Adrenal gland (tissue), 12 donors: ENCODE data around the gene MAML3. TPM values are rescaled to one million over a fixed set of nuclear protein-coding genes. Genes with fewer than 3 reads are reported as not detected.

Experiments used
- DNase-seq, 7 donors: peaks; one replicate each; pipeline ENCODE4 v3.0.0-alpha.2; 2019 to 2020
- H3K27ac ChIP-seq, 5 donors: fragments of 200-600 bp; sonication (generic) in 4 of 5; 1 replicate in 3 of 5; 2 replicates in 2 of 5; pipeline versions ENCODE4 v1.5.1 to v1.8.0; 2016 to 2020; ENCODE audit warnings: mild to moderate bottlenecking in 1 of 5
- H3K27me3 ChIP-seq: fragments of 200-600 bp; 2 replicates; pipeline ENCODE4 v1.8.0; 2021
- H3K36me3 ChIP-seq, 2 donors: fragments of 200-600 bp; replicated peaks in 1 of 2; 1 replicate in 1 of 2; 2 replicates in 1 of 2; pipeline versions ENCODE4 v1.5.1 to v1.8.0; 2018 to 2022
- H3K4me1 ChIP-seq, 2 donors: fragments of 200-600 bp; replicated peaks in 1 of 2; 1 replicate in 1 of 2; 2 replicates in 1 of 2; pipeline versions ENCODE4 v1.5.1 to v1.8.0; 2018 to 2021
- H3K4me3 ChIP-seq, 4 donors: fragments of 200-600 bp; sonication (generic) in 3 of 4; one replicate each; pipeline ENCODE4 v1.5.1; 2016 to 2018
- H3K9me3 ChIP-seq, 3 donors: fragments of 200-600 bp; sonication (generic) in 1 of 3; replicated peaks in 1 of 3; 1 replicate in 2 of 3; 2 replicates in 1 of 3; pipeline versions ENCODE4 v1.5.1 to v1.8.0; 2016 to 2021
- CTCF ChIP-seq, 6 experiments: fragments of 450-650 bp in 4 of 6; fragments of 200-600 bp in 2 of 6; sonication (generic) in 1 of 6; IDR thresholded peaks; 1 replicate in 5 of 6; 2 replicates in 1 of 6; pipeline versions ENCODE4 v1.5.1 to v1.8.0; 2016 to 2021; ENCODE audit warnings: antibody characterized with exemption in 6 of 6, mild to moderate bottlenecking in 2 of 6, moderate library complexity in 1 of 6
- POLR2A ChIP-seq, 2 donors: fragments of 450-650 bp; IDR thresholded peaks; one replicate each; pipeline ENCODE4 v1.6.1; 2017; ENCODE audit warnings: antibody characterized with exemption in 2 of 2, mild to moderate bottlenecking in 2 of 2, moderate library complexity in 1 of 2
- WGBS, 4 donors: extraction: QIAGEN DNeasy Blood & Tissue Kit in 2 of 4; methylation state at CpG; one replicate each; pipeline versions ENCODE4 v1.1.5 to v1.1.7; 2013 to 2017; 5-methylcytosine and 5-hydroxymethylcytosine counted together
- intact Hi-C, 2 donors: fragments of 100-400 bp; cut with DNase I; formaldehyde crosslinking; loops; one replicate each; pipeline versions ENCODE4 v1.14.1 to v1.15.0; 2022 to 2023
- polyA plus RNA-seq, 3 donors: library from polyadenylated mRNA; stranded (reverse); fragments of 200-250 nt in 2 of 3; fragments of 350-450 nt in 1 of 3; fragmentation: Illumina TruSeq in 1 of 3; extraction: RNeasy Lipid Tissue Mini Kit (QIAGEN cat#74804) in 1 of 3; gene quantifications; one replicate each; pipeline ENCODE4 v1.2.3, GENCODE V29; 2013 to 2014
- total RNA-seq, 9 donors: library from RNA; depleted of rRNA in 4 of 9; stranded (reverse); fragments of >200 nt in 4 of 9; fragments of 120-200 nt in 1 of 9; fragmentation: NEBNext Ultra II Directional in 1 of 9; extraction: Animal tissue kit (Norgen Biotek cat#: 25700) in 1 of 9; gene quantifications; one replicate each; pipeline versions ENCODE4 v1.1.0 to v1.2.4, GENCODE V29; 2013 to 2023
- donor health status: healthy with polysubstance abuse.
- donor health status: Bipolar disorder and iron deficiency.
- donor health status: DM: yes; HTN: yes; CAD: no.
- donor health status: DM: no; HTN: no; CAD: no.
- donor health status: DM: no; HTN: no; CAD: no.
- donor health status: DM: yes; HTN: yes; CAD: no.

MAML3 gene
- total and polyA plus RNA-seq, 12 donors, result 2.0 to 15.9 (median 8.4) TPM

- intact Hi-C loops, result no loop called here
- WGBS, 4 donors, result 20 to 32% (median 21%) methylated on average over 16 to 23 of the region's 23 CpGs
- Histone ChIP-seq H3K4me1 (peaks cover 20 to 85% of the 10 kb centered on the region in 2 donors), H3K27me3 (no peaks in the 10 kb centered on the region), H3K9me3 (no peaks in the 10 kb centered on the region), H3K27ac (peak overlapping the region; percentile 11 to 89 (median 71)), H3K4me3 (peak overlapping the region in 2 of 4 donors; percentile 20 to 46), H3K36me3 (no peaks in the 10 kb centered on the region)
- peak; percentile 35 to 93 (median 60) for DNase-seq
- TF ChIP-seq POLR2A (IDR thresholded peaks at IDR 0.05) (peak; percentile 31 to 38), CTCF (IDR thresholded peaks at IDR 0.05) (no peak)
Measured at GRCh38 chr4:140092094-140092851, 61.7 kb downstream of the MAML3 start.

GRCh38 chr4:140091305-140091704 lies 62.7 kb downstream of the MAML3 start:
- TF ChIP-seq CTCF (IDR thresholded peaks at IDR 0.05) (no peak), POLR2A (IDR thresholded peaks at IDR 0.05) (no peak)
- H3K9me3 ChIP-seq, result no peaks in the 10 kb centered on the region
- H3K27me3 ChIP-seq, result no peaks in the 10 kb centered on the region
- peaks cover 18 to 75% of the 10 kb centered on the region in 2 donors for H3K4me1 ChIP-seq
- intact Hi-C loops, result no loop called here
- no peak overlapping the region for H3K4me3 ChIP-seq
- H3K27ac ChIP-seq, result peak overlapping the region in 2 of 5 donors; percentile 81 to 89
- no peaks in the 10 kb centered on the region for H3K36me3 ChIP-seq
- no peak for DNase-seq

- H3K4me3 ChIP-seq, result no peak overlapping the region
- DNase-seq, result no peak
- intact Hi-C loops, result no loop called here
- 33 to 45% (median 37%) methylated on average over 5 of the region's 5 CpGs for WGBS, 4 donors
- no peaks in the 10 kb centered on the region for H3K9me3 ChIP-seq
- TF ChIP-seq CTCF (IDR thresholded peaks at IDR 0.05) (no peak), POLR2A (IDR thresholded peaks at IDR 0.05) (no peak)
- H3K4me1 ChIP-seq, result peaks cover 13 to 65% of the 10 kb centered on the region in 2 donors
- H3K36me3 ChIP-seq, result no peaks in the 10 kb centered on the region
- peak overlapping the region in 2 of 5 donors; percentile 81 to 89 for H3K27ac ChIP-seq
- no peaks in the 10 kb centered on the region for H3K27me3 ChIP-seq
Measured at GRCh38 chr4:140090215-140090731, 63.7 kb downstream of the MAML3 start.

- Histone ChIP-seq H3K36me3 (no peaks in the 10 kb centered on the region), H3K4me3 (no peak overlapping the region), H3K9me3 (no peaks in the 10 kb centered on the region), H3K27me3 (no peaks in the 10 kb centered on the region), H3K4me1 (peaks cover 13 to 65% of the 10 kb centered on the region in 2 donors), H3K27ac (no peak overlapping the region)
- TF ChIP-seq CTCF (IDR thresholded peaks at IDR 0.05) (no peak), POLR2A (IDR thresholded peaks at IDR 0.05) (no peak)
- DNase-seq, result no peak
- intact Hi-C loops, result no loop called here
Measured at GRCh38 chr4:140089216-140089615, 64.8 kb downstream of the MAML3 start.
